ENCODE results near the gene GNAL.

DNA sequence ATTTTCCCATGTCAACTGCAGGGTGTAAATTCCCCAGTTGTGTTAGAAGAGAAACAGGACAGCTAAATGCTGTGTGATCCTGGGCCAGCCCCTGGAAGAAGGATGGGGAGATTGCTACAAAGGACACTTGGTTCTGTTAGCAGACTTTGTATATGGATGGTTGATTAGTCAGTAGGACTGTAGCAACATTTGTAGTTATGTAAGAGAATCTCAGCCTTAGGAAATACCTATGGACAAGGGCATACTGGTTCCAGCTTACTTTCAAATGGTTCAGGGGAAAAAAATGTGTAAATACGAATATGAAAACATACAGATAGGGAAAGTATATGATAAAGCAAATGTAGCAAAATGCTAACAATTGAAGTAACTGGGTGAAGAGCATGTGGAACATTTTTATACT lies 47.6 kb downstream of the GNAL start:
- TF ChIP-seq, protein P1, sequence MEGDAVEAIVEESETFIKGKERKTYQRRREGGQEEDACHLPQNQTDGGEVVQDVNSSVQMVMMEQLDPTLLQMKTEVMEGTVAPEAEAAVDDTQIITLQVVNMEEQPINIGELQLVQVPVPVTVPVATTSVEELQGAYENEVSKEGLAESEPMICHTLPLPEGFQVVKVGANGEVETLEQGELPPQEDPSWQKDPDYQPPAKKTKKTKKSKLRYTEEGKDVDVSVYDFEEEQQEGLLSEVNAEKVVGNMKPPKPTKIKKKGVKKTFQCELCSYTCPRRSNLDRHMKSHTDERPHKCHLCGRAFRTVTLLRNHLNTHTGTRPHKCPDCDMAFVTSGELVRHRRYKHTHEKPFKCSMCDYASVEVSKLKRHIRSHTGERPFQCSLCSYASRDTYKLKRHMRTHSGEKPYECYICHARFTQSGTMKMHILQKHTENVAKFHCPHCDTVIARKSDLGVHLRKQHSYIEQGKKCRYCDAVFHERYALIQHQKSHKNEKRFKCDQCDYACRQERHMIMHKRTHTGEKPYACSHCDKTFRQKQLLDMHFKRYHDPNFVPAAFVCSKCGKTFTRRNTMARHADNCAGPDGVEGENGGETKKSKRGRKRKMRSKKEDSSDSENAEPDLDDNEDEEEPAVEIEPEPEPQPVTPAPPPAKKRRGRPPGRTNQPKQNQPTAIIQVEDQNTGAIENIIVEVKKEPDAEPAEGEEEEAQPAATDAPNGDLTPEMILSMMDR (IDR thresholded peaks at IDR 0.05): no peak
- no peak for TF ChIP-seq POLR2AphosphoS5 (IDR thresholded peaks at IDR 0.05)
- no peak for TF ChIP-seq POLR2A (IDR thresholded peaks at IDR 0.05)
- no peak for TF ChIP-seq EP300 (IDR thresholded peaks at IDR 0.05)
